HEK293 (cell line): ENCODE results near the gene NXN.

Experiments used
- GLIS1 ChIP-seq: fragments of 450-650 bp; formaldehyde crosslinking; IDR thresholded peaks from 2 replicates; pipeline ENCODE4 v1.5.1; 2016; ENCODE audit warnings: missing biosample characterization, missing genetic modification characterization
- MYNN ChIP-seq: fragments of 450-650 bp; formaldehyde crosslinking; IDR thresholded peaks from 2 replicates; pipeline ENCODE4 v1.5.1; 2016; ENCODE audit warnings: missing biosample characterization, missing genetic modification characterization, borderline replicate concordance
- TCF7L2 ChIP-seq: IDR thresholded peaks from 2 replicates; pipeline ENCODE4 v1.6.1; 2011; ENCODE audit warnings: low read depth, mild to moderate bottlenecking, inconsistent platforms, low read length, moderate library complexity, borderline replicate concordance
- ZBTB10 ChIP-seq: fragments of 450-650 bp; formaldehyde crosslinking; IDR thresholded peaks from 2 replicates; pipeline ENCODE4 v1.5.1; 2016; ENCODE audit warnings: missing biosample characterization, missing genetic modification characterization
- ZBTB7A ChIP-seq: fragments of 450-650 bp; formaldehyde crosslinking; IDR thresholded peaks from 2 replicates; pipeline ENCODE4 v1.5.1; 2016; ENCODE audit warnings: low read depth, missing biosample characterization, missing genetic modification characterization
- ZIC2 ChIP-seq: fragments of 450-650 bp; formaldehyde crosslinking; IDR thresholded peaks from 2 replicates; pipeline ENCODE4 v1.5.1; 2016; ENCODE audit warnings: missing biosample characterization, missing genetic modification characterization
- ZNF138 ChIP-seq: fragments of 450-650 bp; formaldehyde crosslinking; IDR thresholded peaks from 2 replicates; pipeline ENCODE4 v1.5.1; 2016; ENCODE audit warnings: missing biosample characterization, missing genetic modification characterization, borderline replicate concordance
- ZNF146 ChIP-seq: fragments of 450-650 bp; formaldehyde crosslinking; IDR thresholded peaks from 2 replicates; pipeline ENCODE4 v1.5.1; 2016; ENCODE audit warnings: missing biosample characterization, missing genetic modification characterization
- ZNF148 ChIP-seq: fragments of 450-650 bp; formaldehyde crosslinking; IDR thresholded peaks from 2 replicates; pipeline ENCODE4 v1.5.0; 2017; ENCODE audit warnings: missing biosample characterization, missing genetic modification characterization, borderline replicate concordance
- ZNF2 ChIP-seq: fragments of 450-650 bp; formaldehyde crosslinking; IDR thresholded peaks from 2 replicates; pipeline ENCODE4 v1.5.1; 2016; ENCODE audit warnings: missing biosample characterization, missing genetic modification characterization
- ZNF202 ChIP-seq: fragments of 450-650 bp; formaldehyde crosslinking; IDR thresholded peaks from 2 replicates; pipeline ENCODE4 v1.5.1; 2016; ENCODE audit warnings: missing biosample characterization, missing genetic modification characterization, borderline replicate concordance
- ZNF302 ChIP-seq: fragments of 450-650 bp; formaldehyde crosslinking; IDR thresholded peaks from 2 replicates; pipeline ENCODE4 v1.5.1; 2016; ENCODE audit warnings: missing biosample characterization, missing genetic modification characterization, low read depth
- ZNF324 ChIP-seq: fragments of 450-650 bp; formaldehyde crosslinking; IDR thresholded peaks from 2 replicates; pipeline ENCODE4 v1.5.1; 2016; ENCODE audit warnings: missing biosample characterization, missing genetic modification characterization
- ZNF335 ChIP-seq: fragments of 450-650 bp; formaldehyde crosslinking; conservative IDR thresholded peaks from 2 replicates; pipeline ENCODE4 v1.5.1; 2016; ENCODE audit warnings: missing biosample characterization, missing genetic modification characterization
- ZNF362 ChIP-seq: fragments of 450-650 bp; formaldehyde crosslinking; IDR thresholded peaks from 2 replicates; pipeline ENCODE4 v1.5.1; 2016; ENCODE audit warnings: missing biosample characterization, missing genetic modification characterization
- ZNF366 ChIP-seq: fragments of 450-650 bp; formaldehyde crosslinking; conservative IDR thresholded peaks from 2 replicates; pipeline ENCODE4 v1.5.1; 2016; ENCODE audit warnings: missing biosample characterization, missing genetic modification characterization
- ZNF510 ChIP-seq: fragments of 450-650 bp; formaldehyde crosslinking; IDR thresholded peaks from 2 replicates; pipeline ENCODE4 v1.5.1; 2018; ENCODE audit warnings: mild to moderate bottlenecking, missing genetic modification characterization, missing biosample characterization; ENCODE audit not compliant: insufficient replicate concordance
- ZNF560 ChIP-seq: fragments of 450-650 bp; formaldehyde crosslinking; IDR thresholded peaks from 2 replicates; pipeline ENCODE4 v1.5.1; 2017; ENCODE audit warnings: missing biosample characterization, missing genetic modification characterization, borderline replicate concordance
- ZNF571 ChIP-seq: fragments of 450-650 bp; formaldehyde crosslinking; IDR thresholded peaks from 2 replicates; pipeline ENCODE4 v1.5.0; 2017; ENCODE audit warnings: missing biosample characterization, missing genetic modification characterization
- ZNF639 ChIP-seq: fragments of 450-650 bp; formaldehyde crosslinking; IDR thresholded peaks from 2 replicates; pipeline ENCODE4 v1.5.1; 2016; ENCODE audit warnings: missing biosample characterization, missing genetic modification characterization
- ZNF654 ChIP-seq: fragments of 450-650 bp; formaldehyde crosslinking; IDR thresholded peaks from 2 replicates; pipeline ENCODE4 v1.5.1; 2016; ENCODE audit warnings: low read depth, missing biosample characterization, missing genetic modification characterization
- ZNF658 ChIP-seq: fragments of 450-650 bp; formaldehyde crosslinking; IDR thresholded peaks from 2 replicates; pipeline ENCODE4; 2016; ENCODE audit warnings: missing biosample characterization, missing genetic modification characterization
- ZNF664 ChIP-seq: fragments of 450-650 bp; formaldehyde crosslinking; IDR thresholded peaks from 2 replicates; pipeline ENCODE4 v1.5.1; 2016; ENCODE audit warnings: missing biosample characterization, missing genetic modification characterization
- ZNF670 ChIP-seq: fragments of 450-650 bp; formaldehyde crosslinking; IDR thresholded peaks from 2 replicates; pipeline ENCODE4 v1.5.1; 2016; ENCODE audit warnings: missing biosample characterization, missing genetic modification characterization, low read depth
- ZNF707 ChIP-seq: fragments of 450-650 bp; formaldehyde crosslinking; IDR thresholded peaks from 2 replicates; pipeline ENCODE4 v1.5.1; 2016; ENCODE audit warnings: missing biosample characterization, missing genetic modification characterization
- ZNF747 ChIP-seq: fragments of 450-650 bp; formaldehyde crosslinking; IDR thresholded peaks from 2 replicates; pipeline ENCODE4 v1.5.1; 2016; ENCODE audit warnings: missing biosample characterization, missing genetic modification characterization
- ZNF777 ChIP-seq: fragments of 450-650 bp; formaldehyde crosslinking; IDR thresholded peaks from 2 replicates; pipeline ENCODE4 v1.5.1; 2017; ENCODE audit warnings: missing biosample characterization, missing genetic modification characterization, borderline replicate concordance
- ZNF785 ChIP-seq: fragments of 450-650 bp; formaldehyde crosslinking; IDR thresholded peaks from 2 replicates; pipeline ENCODE4 v1.5.1; 2016; ENCODE audit warnings: missing biosample characterization, missing genetic modification characterization
- ZNF792 ChIP-seq: fragments of 450-650 bp; formaldehyde crosslinking; IDR thresholded peaks from 2 replicates; pipeline ENCODE4 v1.5.1; 2016; ENCODE audit warnings: missing biosample characterization, missing genetic modification characterization
- ZNF843 ChIP-seq: fragments of 450-650 bp; formaldehyde crosslinking; IDR thresholded peaks from 2 replicates; pipeline ENCODE4 v1.5.1; 2016; ENCODE audit warnings: missing biosample characterization, missing genetic modification characterization
- ZSCAN23 ChIP-seq: fragments of 450-650 bp; formaldehyde crosslinking; IDR thresholded peaks from 2 replicates; pipeline ENCODE4 v1.5.1; 2016; ENCODE audit warnings: missing biosample characterization, missing genetic modification characterization

The NXN gene

GRCh38 chr17:751269-752001, 228.1 kb downstream of the NXN start (continued):
- TF ChIP-seq ZBTB10 (tag by site-specific recombination) (peak; percentile 69), ZNF335 (tag by site-specific recombination) (peak; percentile 48; the same call in 1 of the 2 replicates), ZNF146 (no peak), MYNN (tag by site-specific recombination) (no peak), ZNF777 (peak; percentile 73; the same call in 1 of the 2 replicates), ZNF324 (tag by site-specific recombination) (0 out of 2 replicates have a peak, but pooled peaks have one; percentile 18), GLIS1 (tag by site-specific recombination) (peak; percentile 72), ZNF664 (tag by site-specific recombination) (no peak), ZNF639 (tag by site-specific recombination) (no peak), ZNF202 (tag by site-specific recombination) (no peak), ZNF670 (tag by site-specific recombination) (no peak), ZNF843 (tag by site-specific recombination) (no peak), ZNF138 (tag by site-specific recombination) (no peak), ZNF510 (no peak), ZNF302 (no peak), ZNF747 (tag by site-specific recombination) (no peak), ZNF2 (no peak), ZNF654 (tag by site-specific recombination) (no peak), ZBTB7A (tag by site-specific recombination) (no peak), ZNF571 (tag by site-specific recombination) (no peak), ZSCAN23 (tag by site-specific recombination) (no peak), ZNF707 (tag by site-specific recombination) (no peak), ZNF785 (tag by site-specific recombination) (no peak), ZNF148 (tag by site-specific recombination) (no peak), ZNF792 (no peak), TCF7L2 (no peak), ZIC2 (tag by site-specific recombination) (peak; percentile 60), ZNF658 (tag by site-specific recombination) (no peak), ZNF362 (tag by site-specific recombination) (no peak), ZNF366 (tag by site-specific recombination) (no peak), ZNF560 (no peak)
